ENCODE data around the gene KRTCAP2.

DNA sequence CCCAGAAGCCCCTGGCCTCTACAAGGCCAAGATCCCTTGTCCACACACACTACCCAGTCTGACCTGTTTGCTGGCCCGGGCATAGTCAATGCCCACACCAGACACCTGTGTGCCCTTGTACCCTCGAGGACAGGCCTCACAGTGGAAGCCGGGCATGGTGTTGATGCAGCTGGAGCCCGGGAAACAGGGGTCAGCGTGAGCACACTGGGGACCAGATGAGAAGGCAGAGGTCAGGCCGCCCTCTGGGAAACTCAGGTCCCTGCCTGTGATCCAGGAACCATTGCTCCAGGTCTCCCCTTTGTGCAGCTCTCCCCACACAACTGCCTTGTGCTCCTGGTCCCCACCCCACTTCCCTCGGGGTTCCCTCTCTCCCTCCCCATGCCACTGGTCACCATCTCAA lies 29.1 kb upstream of the KRTCAP2 start:
- TF ChIP-seq POLR2AphosphoS5 (IDR thresholded peaks at IDR 0.05; ENCODE audit: low read depth) (no peak), GABPA (IDR thresholded peaks at IDR 0.05; ENCODE audit: low read depth) (no peak)
- TF ChIP-seq, protein P1, sequence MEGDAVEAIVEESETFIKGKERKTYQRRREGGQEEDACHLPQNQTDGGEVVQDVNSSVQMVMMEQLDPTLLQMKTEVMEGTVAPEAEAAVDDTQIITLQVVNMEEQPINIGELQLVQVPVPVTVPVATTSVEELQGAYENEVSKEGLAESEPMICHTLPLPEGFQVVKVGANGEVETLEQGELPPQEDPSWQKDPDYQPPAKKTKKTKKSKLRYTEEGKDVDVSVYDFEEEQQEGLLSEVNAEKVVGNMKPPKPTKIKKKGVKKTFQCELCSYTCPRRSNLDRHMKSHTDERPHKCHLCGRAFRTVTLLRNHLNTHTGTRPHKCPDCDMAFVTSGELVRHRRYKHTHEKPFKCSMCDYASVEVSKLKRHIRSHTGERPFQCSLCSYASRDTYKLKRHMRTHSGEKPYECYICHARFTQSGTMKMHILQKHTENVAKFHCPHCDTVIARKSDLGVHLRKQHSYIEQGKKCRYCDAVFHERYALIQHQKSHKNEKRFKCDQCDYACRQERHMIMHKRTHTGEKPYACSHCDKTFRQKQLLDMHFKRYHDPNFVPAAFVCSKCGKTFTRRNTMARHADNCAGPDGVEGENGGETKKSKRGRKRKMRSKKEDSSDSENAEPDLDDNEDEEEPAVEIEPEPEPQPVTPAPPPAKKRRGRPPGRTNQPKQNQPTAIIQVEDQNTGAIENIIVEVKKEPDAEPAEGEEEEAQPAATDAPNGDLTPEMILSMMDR (IDR thresholded peaks at IDR 0.05; ENCODE audit: insufficient read depth, low read length), result no peak

Measured in HL-60 (cell line).